Dendritic cell treated with granulocyte-macrophage colony-stimulating factor and Interleukin-4, amounts not matched to agents 40 ng/mL and 50 ng/mL, for 4 days (primary cell): ENCODE data around the gene KDM5B.
"Not testable (repeated sequence)": the region's sequence is repeated elsewhere in the genome, so short reads cannot be mapped to it uniquely, and the experiment has no call there.

Experiments
- H3K27ac Mint-ChIP-seq: one replicate; pipeline ENCODE4 v1.8.0; 2022; ENCODE audit warnings: mild to moderate bottlenecking, mixed read lengths
- H3K27me3 Mint-ChIP-seq: one replicate; pipeline ENCODE4 v1.8.0; 2022; ENCODE audit warnings: mild to moderate bottlenecking, mixed read lengths
- H3K36me3 Mint-ChIP-seq: one replicate; pipeline ENCODE4 v1.8.0; 2022; ENCODE audit warnings: low read depth, mixed read lengths
- H3K4me1 Mint-ChIP-seq: one replicate; pipeline ENCODE4 v1.8.0; 2022; ENCODE audit warnings: low read depth, mixed read lengths
- H3K4me3 Mint-ChIP-seq: one replicate; pipeline ENCODE4 v1.8.0; 2022; ENCODE audit warnings: mild to moderate bottlenecking, moderate library complexity, mixed read lengths
- H3K9me3 Mint-ChIP-seq: one replicate; pipeline ENCODE4 v1.8.0; 2022; ENCODE audit warnings: mixed read lengths
- intact Hi-C: fragments of 100-400 bp; cut with micrococcal nuclease; formaldehyde crosslinking; loops from one replicate; pipeline ENCODE4 v1.15.0; 2022

Gene KDM5B

GRCh38 chr1:202744770-202745169 is 63.5 kb downstream of the KDM5B start:
- H3K4me3 Mint-ChIP-seq, intact Hi-C loops, H3K9me3 Mint-ChIP-seq, H3K4me1 Mint-ChIP-seq, H3K27ac Mint-ChIP-seq, H3K27me3 Mint-ChIP-seq: not testable (repeated sequence)
- peaks cover 85% of the 10 kb centered on the region for H3K36me3 Mint-ChIP-seq

- Mint-ChIP-seq H3K9me3 (no peaks in the 10 kb centered on the region), H3K4me3 (no peak overlapping the region), H3K4me1 (no peaks in the 10 kb centered on the region), H3K27me3 (no peaks in the 10 kb centered on the region), H3K27ac (no peak overlapping the region), H3K36me3 (peaks cover 86% of the 10 kb centered on the region)
- intact Hi-C loops = no loop called here
Measured at GRCh38 chr1:202742496-202742895, 65.7 kb downstream of the KDM5B start.

GRCh38 chr1:202733251-202733650 is 75.0 kb downstream of the KDM5B start:
- Mint-ChIP-seq H3K4me1 (no peaks in the 10 kb centered on the region), H3K27ac (no peak overlapping the region), H3K36me3 (peaks cover 94% of the 10 kb centered on the region), H3K4me3 (no peak overlapping the region), H3K27me3 (no peaks in the 10 kb centered on the region), H3K9me3 (no peaks in the 10 kb centered on the region)
- intact Hi-C loops = no loop called here

GRCh38 chr1:202728951-202729350 is 79.3 kb downstream of the KDM5B start:
- intact Hi-C loops = no loop called here
- Mint-ChIP-seq H3K9me3 (no peaks in the 10 kb centered on the region), H3K27me3 (no peaks in the 10 kb centered on the region), H3K4me1 (no peaks in the 10 kb centered on the region), H3K4me3 (no peak overlapping the region), H3K27ac (no peak overlapping the region), H3K36me3 (peaks cover 82% of the 10 kb centered on the region)

- H3K4me1 Mint-ChIP-seq = no peaks in the 10 kb centered on the region
- intact Hi-C loops = no loop called here
Measured at GRCh38 chr1:202725526-202725925, 82.7 kb downstream of the KDM5B start.

GRCh38 chr1:202723708-202724107 is 84.5 kb downstream of the KDM5B start:
- peaks cover 31% of the 10 kb centered on the region for H3K27me3 Mint-ChIP-seq
- intact Hi-C loops = no loop called here

More at GRCh38 chr1:202725526-202725925, 82.7 kb downstream of the KDM5B start:
- no peaks in the 10 kb centered on the region for H3K9me3 Mint-ChIP-seq
- H3K27me3 Mint-ChIP-seq = peaks cover 18% of the 10 kb centered on the region
- H3K36me3 Mint-ChIP-seq = peaks cover 48% of the 10 kb centered on the region
- no peak overlapping the region for H3K27ac Mint-ChIP-seq
- no peak overlapping the region for H3K4me3 Mint-ChIP-seq

GRCh38 chr1:202723046-202723445 is 85.2 kb downstream of the KDM5B start:
- H3K4me1 Mint-ChIP-seq, intact Hi-C loops, H3K27ac Mint-ChIP-seq, H3K9me3 Mint-ChIP-seq, H3K4me3 Mint-ChIP-seq: not testable (repeated sequence)
- H3K27me3 Mint-ChIP-seq = peaks cover 37% of the 10 kb centered on the region
- peaks cover 23% of the 10 kb centered on the region for H3K36me3 Mint-ChIP-seq

More at GRCh38 chr1:202723708-202724107, 84.5 kb downstream of the KDM5B start:
- Mint-ChIP-seq H3K4me1 (no peaks in the 10 kb centered on the region), H3K27ac (no peak overlapping the region), H3K9me3 (no peaks in the 10 kb centered on the region), H3K4me3 (no peak overlapping the region), H3K36me3 (peaks cover 29% of the 10 kb centered on the region)

GRCh38 chr1:202716654-202717053 is 91.6 kb downstream of the KDM5B start:
- intact Hi-C loops = loop anchor here (5.0 to 10.0 kb wide), 2 partner anchors 254 to 372 kb away; partner anchors contain the start of genes PPP1R12B and UBE2T
- no peak overlapping the region for H3K27ac Mint-ChIP-seq
- H3K9me3 Mint-ChIP-seq = no peaks in the 10 kb centered on the region
- H3K4me3 Mint-ChIP-seq = no peak overlapping the region
- peaks cover 86% of the 10 kb centered on the region for H3K27me3 Mint-ChIP-seq
- H3K36me3 Mint-ChIP-seq = no peaks in the 10 kb centered on the region
- H3K4me1 Mint-ChIP-seq = no peaks in the 10 kb centered on the region

GRCh38 chr1:202714202-202714601 is 94.0 kb downstream of the KDM5B start:
- intact Hi-C loops = loop anchor here (10.0 kb wide), 1 partner anchor 369 kb away; the partner anchor contains the start of genes PPP1R12B and UBE2T
- H3K27me3 Mint-ChIP-seq = peaks cover 93% of the 10 kb centered on the region
- not testable (repeated sequence) for H3K27ac Mint-ChIP-seq, H3K4me3 Mint-ChIP-seq, H3K36me3 Mint-ChIP-seq, H3K9me3 Mint-ChIP-seq, H3K4me1 Mint-ChIP-seq

GRCh38 chr1:202713110-202713509 is 95.1 kb downstream of the KDM5B start:
- H3K4me1 Mint-ChIP-seq = no peaks in the 10 kb centered on the region
- intact Hi-C loops = loop anchor here (10.0 kb wide), 1 partner anchor 368 kb away; the partner anchor contains the start of genes PPP1R12B and UBE2T

GRCh38 chr1:202711949-202712635 is 96.1 kb downstream of the KDM5B start:
- no peaks in the 10 kb centered on the region for H3K36me3 Mint-ChIP-seq
- no peaks in the 10 kb centered on the region for H3K4me1 Mint-ChIP-seq
- intact Hi-C loops = loop anchor here (10.0 kb wide), 1 partner anchor 367 kb away; the partner anchor contains the start of genes PPP1R12B and UBE2T
- no peaks in the 10 kb centered on the region for H3K9me3 Mint-ChIP-seq
- H3K27me3 Mint-ChIP-seq = peaks cover 94% of the 10 kb centered on the region
- no peak overlapping the region for H3K27ac Mint-ChIP-seq
- H3K4me3 Mint-ChIP-seq = no peak overlapping the region

More at GRCh38 chr1:202713110-202713509, 95.1 kb downstream of the KDM5B start:
- H3K9me3 Mint-ChIP-seq = no peaks in the 10 kb centered on the region
- H3K4me3 Mint-ChIP-seq = no peak overlapping the region
- no peaks in the 10 kb centered on the region for H3K36me3 Mint-ChIP-seq
- H3K27me3 Mint-ChIP-seq = peaks cover 94% of the 10 kb centered on the region
- H3K27ac Mint-ChIP-seq = no peak overlapping the region

GRCh38 chr1:202710070-202711045 is 97.9 kb downstream of the KDM5B start, which contains the start of gene SYT2:
Gene SYT2, minus strand, starts transcription at chr1:202710454. Its CDS starts 104,682 bp downstream, at chr1:202605772.
- intact Hi-C loops = loop anchor here (10.0 kb wide), 1 partner anchor 366 kb away; the partner anchor contains the start of genes PPP1R12B and UBE2T

GRCh38 chr1:202709276-202710041 is 98.8 kb downstream of the KDM5B start:
- Mint-ChIP-seq H3K4me3 (no peak overlapping the region), H3K27ac (no peak overlapping the region), H3K9me3 (no peaks in the 10 kb centered on the region), H3K4me1 (no peaks in the 10 kb centered on the region), H3K36me3 (no peaks in the 10 kb centered on the region), H3K27me3 (peaks cover 95% of the 10 kb centered on the region)
- intact Hi-C loops = loop anchor here (10.0 kb wide), 1 partner anchor 365 kb away; the partner anchor contains the start of genes PPP1R12B and UBE2T

More at GRCh38 chr1:202710070-202711045, 97.9 kb downstream of the KDM5B start, which contains the start of gene SYT2:
- Mint-ChIP-seq H3K4me3 (no peak within 1 kb of the TSS), H3K36me3 (no peaks in the 10 kb centered on the region), H3K27ac (no peak within 1 kb of the TSS), H3K27me3 (peaks cover 93% of the 10 kb centered on the region), H3K4me1 (no peaks in the 10 kb centered on the region), H3K9me3 (no peaks in the 10 kb centered on the region)
